Activated CD8-positive, alpha-beta memory T cell treated with anti-CD3 and anti-CD28 coated beads, Interleukin-2, amount 50 U/mL, for 1 hour (primary cell): ENCODE measurements around the gene PBX1.

Source experiments
- DNase-seq: peaks from one replicate; pipeline ENCODE4 v3.0.0-alpha.2; 2020; ENCODE audit errors: extremely low read depth

PBX1 gene

DNA sequence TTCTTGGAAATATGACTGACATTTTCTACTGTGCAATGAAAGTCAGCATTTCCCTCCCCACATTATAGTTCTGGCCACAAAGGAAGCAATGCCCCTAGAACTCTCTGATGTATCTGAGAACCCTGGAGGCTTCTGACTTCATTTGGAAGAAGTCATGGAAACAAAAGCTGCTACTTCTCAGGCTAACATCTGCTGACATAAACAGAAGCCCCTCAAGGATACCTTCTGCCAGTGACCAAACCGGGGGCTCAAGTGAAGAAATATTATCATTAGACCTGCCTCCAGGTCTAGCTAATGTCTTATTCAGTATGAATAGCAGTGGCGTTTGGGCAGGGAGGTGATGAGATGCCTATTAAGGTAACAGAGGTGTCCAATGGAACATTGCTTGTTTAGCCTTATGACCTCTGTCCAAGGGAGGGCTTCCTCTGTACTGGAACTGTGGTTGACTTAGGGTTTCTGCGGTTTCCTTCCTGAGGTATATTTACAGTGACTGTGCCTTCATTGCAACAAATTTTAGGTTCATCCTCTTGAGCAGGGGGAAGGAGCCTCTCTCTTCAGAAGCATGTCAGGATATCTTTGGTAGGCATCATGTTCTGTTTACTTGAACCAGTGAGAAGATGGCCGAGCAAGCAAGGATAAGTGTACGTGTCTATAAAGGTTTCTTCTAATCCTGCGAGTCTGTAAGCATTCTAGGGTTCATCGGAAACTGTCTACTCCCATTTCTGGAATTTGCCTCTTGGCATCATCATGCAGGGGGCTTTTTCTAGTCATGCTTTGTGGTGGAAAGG lies 161.7 kb downstream of the PBX1 start:
- no peak for DNase-seq

DNA sequence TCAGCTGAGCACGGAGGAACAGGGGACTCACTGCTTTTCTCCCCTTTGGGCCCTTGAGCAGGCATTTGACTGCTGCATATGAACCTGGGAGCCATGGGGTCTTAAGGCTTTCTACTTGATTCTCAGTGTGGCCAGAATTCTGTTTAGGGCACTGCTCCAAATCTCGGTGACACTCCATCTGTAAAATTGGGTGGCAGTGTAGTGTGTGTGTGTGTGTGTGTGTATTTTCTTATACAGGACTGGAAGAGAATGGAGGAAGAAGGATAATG lies 162.2 kb downstream of the PBX1 start:
- DNase-seq = no peak

DNA sequence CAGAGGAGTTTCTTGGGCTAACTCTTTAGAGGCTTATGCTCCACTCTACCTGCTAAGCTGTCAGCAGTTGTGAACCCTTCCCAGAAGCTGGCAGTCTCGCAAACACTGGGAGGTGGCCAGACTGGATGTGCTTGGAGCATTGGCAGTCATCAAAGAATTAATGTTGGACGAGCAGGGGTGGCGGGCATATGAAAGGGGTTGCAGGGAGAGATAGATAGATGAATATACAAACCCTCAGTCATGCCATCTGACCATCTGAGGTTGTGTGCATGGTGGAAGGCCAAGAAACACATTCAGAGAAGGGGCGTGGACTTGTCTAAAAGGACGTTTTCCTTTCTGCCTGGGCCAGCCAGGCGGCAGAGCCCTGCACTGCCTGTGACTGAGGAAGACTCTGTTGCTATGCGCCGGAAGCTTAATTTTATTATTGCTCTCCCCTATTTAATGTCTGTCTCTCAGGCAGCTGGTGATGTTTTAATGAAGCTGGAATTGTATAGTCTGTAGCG lies 164.4 kb downstream of the PBX1 start:
- DNase-seq = no peak

DNA sequence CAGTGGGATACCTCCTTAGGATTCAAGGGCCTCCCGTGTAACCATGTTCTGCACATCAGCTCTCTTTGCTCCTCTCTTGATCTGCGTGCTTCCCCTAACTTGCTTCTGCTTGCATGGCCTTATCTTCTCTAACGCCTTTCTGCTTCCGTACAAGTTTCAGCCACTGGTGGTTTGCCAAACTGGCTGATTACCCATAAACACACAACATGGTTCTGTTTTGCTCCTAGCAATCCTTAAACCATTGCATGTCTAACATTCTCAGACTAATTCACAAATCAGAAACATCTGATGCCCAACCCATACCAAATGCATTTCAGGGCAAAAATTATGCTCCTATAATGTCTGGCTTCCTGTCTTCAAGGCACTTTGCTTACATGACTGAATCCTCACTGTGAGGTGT lies 166.4 kb downstream of the PBX1 start:
- no peak for DNase-seq

DNA sequence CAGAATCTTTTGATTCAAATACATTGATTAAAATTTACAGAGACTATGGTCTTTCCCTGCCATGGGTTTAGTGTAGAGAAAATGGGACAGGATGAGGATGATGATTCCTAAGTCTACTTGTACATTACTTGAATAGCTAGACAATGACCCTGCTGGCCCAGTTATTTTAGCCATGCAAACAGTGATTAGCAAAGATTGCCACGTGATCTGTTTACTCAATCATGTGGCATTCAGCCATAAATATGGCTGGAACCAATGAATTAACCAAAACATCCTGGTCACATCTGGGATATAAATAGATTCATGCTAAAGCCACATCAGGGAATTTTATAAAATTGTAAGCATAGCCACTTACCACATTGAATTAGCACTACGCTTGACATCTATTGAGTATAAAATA lies 167.3 kb downstream of the PBX1 start:
- no peak for DNase-seq

DNA sequence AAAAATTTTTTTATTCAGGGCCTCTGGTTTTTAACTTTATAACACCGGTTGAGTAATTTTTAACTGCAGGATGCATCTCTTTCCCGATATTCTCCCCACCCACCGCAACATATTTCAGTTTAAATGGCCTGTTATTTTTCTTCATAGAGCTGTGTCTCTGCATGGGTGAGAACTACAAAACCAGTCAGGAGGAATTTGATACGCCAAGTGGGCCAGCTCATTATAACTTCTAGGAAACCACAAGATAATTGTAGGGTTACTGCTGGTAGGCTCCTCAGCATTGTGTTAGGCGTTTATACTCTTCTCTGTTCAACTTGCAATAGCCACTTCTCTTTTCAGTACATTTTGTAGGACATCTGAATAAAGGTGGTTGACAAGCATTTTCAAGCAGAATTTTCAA lies 169.7 kb downstream of the PBX1 start:
- no peak for DNase-seq

DNA sequence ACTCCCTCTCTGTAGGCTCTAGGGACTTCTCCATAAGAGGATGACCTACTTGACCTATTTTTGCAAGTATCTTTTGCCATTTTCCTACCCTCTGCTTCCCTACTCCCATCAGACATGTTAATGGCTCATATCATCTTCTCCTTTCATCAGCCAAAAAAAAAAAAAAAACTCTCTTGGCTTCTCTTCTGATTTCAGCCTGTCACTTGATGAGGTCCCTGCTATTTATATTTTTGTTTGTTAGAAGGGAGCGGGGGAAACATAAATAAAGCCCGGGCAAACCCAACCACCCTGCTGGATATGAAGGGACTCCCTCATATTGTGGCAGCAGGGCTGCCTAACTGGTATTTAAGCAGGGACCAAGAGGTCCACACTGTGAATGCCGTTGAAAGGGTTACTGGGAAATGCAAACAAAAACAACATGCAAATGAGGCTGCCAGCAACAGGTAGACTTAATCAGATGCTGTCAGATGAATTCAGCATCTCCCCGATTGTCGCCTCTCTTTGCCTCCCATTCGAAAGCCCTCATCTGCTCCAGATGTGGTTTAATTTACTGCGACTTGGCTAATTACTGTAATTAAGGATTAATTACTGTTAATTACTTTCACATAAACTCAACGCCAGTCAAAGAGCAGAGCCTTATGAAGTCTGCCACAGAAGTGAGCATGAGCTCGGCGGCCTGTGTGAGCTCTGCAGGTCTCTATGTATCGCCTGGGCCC lies 172.3 kb downstream of the PBX1 start:
- DNase-seq = no peak

DNA sequence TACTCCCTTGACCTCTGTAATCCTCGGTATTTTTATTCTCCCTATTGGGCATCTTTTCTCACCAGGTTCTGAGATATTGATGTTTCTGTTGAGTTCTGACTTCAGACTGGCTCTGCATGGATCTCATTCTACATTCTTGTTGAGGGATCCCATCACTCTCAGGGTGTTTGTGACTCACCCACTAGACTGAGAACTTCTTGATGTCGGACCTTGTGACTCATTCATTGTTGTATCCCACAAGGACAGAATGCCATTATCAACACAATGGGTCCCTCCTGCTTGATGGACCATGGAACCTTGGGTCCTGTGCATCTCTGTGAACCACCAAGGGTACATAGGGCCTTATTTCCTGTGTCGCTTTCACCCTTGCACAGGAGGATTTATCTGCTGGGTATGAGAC lies 174.1 kb downstream of the PBX1 start:
- no peak for DNase-seq

DNA sequence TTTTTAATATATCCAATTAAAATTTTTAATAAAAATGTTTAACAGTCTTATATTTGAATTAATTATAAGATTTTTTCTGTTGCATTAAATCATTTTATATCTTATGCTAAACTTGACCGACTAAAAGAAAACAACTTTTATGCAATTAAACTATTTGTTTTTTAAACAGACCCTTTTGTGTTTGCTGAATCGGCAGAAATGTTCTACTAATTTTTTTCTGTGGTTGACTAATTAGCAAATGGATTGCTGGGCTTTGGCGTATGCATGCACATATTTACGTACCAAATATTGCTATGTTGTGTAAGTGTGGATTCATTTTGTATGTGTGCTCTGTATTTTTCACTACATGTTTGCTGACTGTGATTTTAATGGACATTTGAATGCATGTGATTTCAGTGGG lies 174.8 kb downstream of the PBX1 start:
- DNase-seq = no peak

DNA sequence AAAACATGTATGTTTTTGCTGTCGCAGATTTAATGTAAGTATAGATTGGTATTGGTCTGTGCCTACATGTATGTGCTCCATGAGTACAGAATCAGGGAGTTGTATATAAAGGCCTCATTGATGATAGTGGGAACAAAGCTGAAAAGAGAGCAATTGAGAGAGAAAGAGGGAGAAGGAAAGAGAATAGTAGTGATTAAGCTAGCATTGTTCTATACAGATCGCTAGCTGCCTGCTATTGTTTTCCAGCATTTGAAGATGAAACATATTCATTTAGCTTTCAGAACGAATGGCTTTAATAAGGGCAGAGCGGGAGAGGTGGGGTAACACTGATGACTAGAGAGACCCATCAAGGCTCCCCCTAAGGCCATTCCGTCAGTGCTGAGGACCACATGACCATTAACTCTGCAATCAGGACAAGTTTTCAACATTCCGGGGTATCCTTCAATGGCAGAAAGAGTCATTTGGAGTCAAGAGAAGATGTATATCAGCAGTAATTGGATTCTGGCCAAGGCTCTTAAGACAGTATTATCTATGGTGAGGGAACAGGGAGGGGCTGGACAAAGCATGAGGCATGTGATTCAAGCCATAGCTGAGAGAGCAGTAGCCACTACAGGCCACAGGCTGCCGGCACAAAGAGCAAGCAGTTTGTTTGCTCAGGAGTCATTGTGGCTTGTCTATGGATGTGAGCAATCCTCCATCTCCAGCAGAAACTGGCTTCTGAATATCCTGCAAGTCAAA lies 176.5 kb downstream of the PBX1 start:
- DNase-seq = no peak

DNA sequence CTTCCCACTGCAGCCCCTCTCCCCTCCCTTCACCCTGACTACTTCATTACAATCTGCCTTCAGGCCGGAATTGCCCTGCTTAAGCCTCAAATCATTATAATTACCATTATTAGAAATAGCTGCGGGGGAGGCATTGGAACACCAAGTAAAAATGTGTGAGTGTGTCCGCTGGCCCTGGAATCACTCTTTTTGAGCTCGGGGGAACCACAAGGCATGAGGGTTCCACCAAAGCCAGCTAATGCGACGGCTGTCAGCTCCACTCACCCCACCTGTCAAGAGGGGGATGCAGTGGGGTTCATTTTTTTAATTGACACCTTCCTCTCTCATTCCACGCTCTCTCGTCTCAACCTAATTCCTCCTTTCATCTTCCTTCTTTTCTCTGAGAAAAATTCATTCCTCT lies 177.2 kb downstream of the PBX1 start:
- no peak for DNase-seq

DNA sequence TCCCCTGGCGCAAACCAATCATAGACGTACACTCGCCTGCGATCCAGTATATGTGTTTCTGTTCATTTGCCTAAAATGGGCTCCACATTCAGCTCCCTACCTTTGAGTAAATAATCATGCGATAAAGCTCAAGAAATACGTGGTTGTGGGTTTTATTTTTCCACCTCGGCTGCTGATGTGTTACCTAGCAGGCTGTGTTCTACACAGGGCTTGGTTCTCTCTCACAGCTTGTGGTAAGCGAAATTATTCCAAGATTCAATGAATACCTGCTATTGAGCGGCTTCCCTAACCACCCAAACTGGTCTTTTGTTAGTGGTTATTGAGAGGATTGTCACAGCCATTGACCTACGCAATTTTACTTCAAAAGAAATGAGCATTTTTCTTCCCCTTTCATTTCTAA lies 180.2 kb downstream of the PBX1 start:
- no peak for DNase-seq

DNA sequence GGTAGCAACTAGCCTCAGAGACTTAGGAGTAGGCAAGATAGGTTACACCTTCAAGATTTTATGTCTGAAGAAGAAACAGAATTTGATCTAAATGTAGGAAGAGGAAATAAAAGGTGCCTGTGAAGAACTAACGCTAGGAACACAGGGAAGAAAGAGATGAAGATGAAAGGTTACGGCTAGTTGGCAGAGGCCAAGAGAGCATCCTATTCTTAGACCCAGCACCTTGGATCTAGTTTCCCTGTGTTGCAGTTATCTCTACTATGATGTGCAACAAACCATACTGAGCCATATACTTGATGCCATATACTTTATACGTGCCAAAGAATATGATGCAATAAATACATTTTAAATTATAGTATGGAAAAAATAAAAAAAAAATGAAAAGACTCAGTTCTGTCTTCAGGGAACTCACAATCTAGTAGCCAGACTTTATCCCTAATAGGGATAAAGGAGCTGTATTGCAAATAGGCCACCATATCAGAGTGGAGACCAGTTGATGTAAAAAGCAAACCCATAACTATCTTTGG lies 181.1 kb downstream of the PBX1 start:
- DNase-seq = no peak

DNA sequence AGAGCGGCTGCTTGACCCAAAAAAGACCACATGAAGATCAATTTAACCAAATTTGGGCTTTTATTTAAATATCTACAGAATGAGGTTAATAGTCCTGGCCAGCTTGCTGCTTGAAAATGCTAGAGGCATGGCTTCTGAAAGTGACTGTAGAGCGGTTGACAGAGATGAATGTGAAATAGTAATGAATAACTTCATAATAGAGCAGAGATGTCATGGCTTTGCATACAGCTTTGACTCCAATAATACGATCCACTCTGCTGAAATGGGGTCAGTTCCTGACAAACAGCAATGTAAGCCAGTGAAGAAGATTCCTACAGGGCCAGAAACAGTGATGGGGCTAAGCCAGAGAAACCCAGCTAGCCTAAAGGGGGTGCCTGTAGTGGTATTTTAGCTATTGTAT lies 183.8 kb downstream of the PBX1 start:
- no peak for DNase-seq

DNA sequence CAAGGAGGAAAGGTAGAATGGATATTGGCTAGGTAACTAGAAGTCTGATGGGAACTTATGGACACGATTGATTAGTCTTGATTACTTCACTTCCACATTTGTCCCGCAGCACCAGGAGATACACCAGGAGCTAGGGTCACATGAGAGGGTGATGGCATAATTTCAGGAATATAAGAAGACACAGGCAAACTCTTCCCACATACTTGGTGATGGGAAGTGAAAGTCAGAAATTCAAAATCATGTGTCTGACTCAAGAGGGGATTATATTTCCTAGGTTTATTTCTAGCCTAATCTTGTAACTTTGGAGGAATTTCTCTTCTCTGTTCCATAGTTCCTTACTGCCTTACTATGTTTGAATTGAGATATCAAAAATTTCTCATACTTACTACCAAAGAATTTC lies 185.0 kb downstream of the PBX1 start:
- DNase-seq = no peak

DNA sequence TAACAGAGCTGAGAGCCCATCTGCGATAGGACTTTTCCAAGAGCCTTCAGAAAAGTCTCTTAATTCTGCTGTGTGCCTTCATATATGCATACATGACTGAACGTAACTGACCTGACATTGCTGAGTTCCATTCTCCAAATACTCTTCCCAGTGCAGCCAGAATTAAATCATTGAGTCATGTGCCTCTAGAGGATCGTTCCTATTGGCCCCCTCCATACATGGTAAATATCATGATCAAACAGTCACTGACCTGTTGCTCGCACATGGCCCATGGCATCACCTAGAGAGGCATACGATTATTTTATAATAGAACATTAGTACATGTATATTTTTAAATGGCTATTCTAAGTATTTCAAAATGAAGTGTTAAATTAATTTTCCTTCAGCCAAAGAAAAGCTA lies 186.8 kb downstream of the PBX1 start:
- DNase-seq = no peak

DNA sequence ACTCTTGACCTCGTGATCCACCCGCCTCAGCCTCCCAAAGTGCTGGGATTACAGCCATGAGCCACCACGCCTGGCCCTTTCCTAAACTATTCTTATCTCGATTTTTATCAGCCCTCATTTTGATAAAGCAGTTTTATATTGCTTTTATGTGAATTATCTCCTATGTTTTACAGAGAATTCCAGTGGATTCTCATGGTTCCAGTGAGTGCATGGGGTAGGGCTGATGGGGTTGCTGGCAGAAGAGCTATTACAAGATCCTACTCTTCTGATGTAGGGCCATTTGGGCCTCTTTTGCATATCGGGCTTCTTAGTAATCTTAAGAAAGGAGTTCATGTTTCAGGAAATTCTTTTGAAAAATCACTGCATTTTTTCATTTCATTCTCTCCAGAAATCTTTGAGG lies 187.6 kb downstream of the PBX1 start:
- no peak for DNase-seq

DNA sequence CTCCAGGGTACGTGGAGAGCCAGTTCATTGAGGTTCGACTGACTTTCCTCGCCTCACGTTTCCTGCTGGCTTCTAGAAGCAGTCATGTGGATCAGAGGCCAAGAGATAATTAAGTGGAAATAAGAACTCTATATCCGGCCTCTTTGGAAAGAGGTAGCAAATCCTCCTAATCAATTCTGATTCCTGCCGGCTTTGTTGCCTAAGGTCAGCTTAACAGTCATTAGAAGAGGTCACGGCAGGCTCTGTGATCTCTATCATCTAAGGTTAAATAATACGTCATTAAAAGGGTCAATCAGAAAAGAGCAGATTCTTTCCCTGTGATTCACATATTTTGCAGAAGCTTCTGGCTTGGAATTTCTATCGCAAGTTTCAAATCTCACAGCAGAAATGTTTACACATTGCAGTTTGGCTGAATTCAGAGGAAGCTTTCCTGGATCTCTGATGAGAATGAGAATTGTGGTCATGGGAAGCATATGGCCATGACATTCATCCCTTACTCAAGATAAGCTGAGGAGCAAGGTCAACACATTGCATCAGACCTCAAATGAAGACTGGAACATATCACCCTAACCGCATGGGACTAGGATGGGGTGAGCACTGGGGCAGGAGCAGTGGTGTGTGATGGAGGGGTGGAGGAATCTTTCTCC lies 189.4 kb downstream of the PBX1 start:
- DNase-seq = no peak

DNA sequence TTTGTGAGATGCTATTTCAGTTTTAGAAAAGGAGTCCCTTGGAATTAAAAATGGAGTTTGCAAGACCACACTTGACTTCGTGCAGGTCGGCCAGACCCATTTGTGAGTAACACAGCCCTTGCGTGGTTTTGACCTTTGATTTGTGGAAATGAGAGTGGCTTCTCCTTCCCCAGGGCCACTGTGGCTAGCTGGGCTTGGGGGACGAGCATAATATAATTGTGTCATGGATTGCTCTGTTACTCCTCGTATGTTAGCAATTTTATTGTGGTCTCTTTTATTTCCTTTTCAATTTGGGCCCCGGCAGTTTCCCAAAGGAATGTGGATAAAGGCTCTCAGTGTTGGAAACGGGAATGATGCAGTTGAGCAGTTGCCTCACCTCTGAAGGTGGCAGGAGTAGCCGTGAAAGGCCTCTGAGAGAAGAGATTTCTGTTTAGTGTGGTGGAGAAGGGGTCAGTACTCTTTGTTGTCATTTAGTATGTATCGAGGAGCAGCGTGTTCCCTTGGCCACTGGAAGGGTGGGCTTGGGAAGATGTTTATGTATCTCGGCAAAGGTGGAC lies 194.6 kb downstream of the PBX1 start:
- DNase-seq = no peak

DNA sequence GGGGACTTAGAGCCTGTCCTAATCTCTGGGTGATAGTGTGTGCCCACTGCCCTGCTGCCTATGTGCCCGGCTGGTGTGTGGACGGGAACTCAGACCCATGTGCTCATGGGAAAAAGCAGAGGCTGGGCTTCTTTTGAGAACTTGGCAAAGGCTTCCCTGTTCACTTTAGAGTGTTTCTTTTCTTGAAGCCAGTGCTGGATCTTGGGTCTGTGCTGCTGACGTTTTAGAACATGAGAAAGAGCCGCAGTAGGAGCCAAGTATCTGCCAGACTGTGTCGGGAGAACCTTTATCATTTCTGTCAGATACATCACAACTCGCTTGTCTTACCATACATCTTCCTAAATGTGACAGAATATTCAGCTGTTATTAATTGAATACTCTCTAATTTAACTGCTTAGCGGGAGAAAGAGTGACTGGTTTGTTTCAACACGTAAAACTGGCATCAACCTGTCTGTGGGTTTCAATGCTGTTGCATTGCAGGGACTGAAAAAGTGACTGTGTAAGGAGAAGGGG lies 195.2 kb downstream of the PBX1 start:
- DNase-seq = no peak

DNA sequence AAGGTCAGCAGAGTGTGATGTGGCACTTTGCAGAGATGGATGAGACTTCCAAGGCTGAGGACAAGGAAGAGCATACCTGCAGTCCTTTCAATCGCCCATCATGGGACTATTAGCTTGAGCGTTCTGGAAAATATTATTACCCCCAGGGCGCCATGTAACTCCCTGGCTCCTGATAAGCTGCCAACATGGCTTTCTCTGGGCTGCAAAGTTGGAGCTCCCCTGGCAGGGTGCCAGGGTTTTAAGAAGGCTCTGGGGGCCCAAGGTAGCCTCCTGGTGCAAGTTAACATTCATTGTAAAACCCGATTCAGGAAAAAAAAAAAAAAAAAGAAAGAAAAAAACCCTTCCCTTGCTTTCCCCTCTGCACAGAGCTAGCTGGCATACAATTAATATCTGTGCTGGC lies 196.7 kb downstream of the PBX1 start:
- DNase-seq = no peak

DNA sequence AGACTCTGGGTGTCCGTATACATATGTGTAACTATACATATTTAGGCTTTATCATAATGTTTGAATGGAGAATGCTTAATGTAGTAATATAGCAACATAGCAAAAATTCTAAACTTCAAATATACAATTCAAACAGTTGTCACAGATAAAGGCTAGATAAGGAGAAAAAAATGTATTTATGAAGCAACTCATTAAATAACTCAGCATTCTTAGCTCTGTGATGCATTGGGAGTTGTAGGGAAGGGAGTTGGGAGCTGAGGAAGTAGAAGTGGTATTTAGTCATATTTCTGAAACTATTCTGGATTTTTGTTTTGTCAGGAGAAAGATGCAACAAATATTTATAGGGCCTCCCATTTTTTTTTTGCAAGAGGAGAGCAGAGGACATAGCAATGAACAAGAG lies 197.8 kb downstream of the PBX1 start:
- DNase-seq = no peak
